ENCODE data around the gene FUT8.
"Not testable (repeated sequence)": the region's sequence is repeated elsewhere in the genome, so short reads cannot be mapped to it uniquely, and the experiment has no call there.

Gene FUT8

DNA sequence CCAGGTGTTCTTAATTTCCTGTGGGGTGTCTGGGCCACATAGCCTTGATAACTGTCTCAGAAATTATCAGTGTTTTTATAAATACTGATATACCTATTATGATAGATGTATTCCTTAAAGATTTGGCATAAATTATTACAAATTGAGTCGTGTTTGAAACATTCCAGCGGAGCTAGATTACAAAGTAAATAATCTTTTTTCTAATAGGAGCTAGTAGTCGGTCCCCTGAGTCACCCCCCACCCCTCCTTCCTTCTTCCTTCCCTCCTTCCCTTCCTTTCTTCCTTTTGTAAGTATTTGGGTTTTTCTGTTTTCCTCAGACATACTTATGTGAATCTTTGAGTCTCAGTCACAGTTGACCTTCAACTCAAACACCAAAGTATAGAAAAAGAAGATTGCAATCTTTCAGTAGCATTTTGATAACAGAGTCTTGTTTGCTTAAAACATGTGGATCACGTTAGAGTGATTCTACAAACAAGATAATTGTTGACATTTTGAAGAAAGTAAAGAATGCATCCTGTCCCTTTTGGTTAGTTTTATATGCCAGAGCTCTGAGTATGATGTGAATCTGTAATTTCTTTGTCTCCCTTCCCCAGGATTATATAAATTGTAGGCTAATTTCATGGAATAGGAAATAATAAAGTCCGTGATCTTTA, 264.0 kb downstream of the FUT8 start:
- H3K4me3 ChIP-seq (ENCODE audit: low read depth, low read length), result no peak overlapping the region
- no peak for DNase-seq (ENCODE audit: low read depth)
- TF ChIP-seq, protein P1, sequence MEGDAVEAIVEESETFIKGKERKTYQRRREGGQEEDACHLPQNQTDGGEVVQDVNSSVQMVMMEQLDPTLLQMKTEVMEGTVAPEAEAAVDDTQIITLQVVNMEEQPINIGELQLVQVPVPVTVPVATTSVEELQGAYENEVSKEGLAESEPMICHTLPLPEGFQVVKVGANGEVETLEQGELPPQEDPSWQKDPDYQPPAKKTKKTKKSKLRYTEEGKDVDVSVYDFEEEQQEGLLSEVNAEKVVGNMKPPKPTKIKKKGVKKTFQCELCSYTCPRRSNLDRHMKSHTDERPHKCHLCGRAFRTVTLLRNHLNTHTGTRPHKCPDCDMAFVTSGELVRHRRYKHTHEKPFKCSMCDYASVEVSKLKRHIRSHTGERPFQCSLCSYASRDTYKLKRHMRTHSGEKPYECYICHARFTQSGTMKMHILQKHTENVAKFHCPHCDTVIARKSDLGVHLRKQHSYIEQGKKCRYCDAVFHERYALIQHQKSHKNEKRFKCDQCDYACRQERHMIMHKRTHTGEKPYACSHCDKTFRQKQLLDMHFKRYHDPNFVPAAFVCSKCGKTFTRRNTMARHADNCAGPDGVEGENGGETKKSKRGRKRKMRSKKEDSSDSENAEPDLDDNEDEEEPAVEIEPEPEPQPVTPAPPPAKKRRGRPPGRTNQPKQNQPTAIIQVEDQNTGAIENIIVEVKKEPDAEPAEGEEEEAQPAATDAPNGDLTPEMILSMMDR (conservative IDR thresholded peaks at IDR 0.05; ENCODE audit: low read depth, low read length), result no peak

DNA sequence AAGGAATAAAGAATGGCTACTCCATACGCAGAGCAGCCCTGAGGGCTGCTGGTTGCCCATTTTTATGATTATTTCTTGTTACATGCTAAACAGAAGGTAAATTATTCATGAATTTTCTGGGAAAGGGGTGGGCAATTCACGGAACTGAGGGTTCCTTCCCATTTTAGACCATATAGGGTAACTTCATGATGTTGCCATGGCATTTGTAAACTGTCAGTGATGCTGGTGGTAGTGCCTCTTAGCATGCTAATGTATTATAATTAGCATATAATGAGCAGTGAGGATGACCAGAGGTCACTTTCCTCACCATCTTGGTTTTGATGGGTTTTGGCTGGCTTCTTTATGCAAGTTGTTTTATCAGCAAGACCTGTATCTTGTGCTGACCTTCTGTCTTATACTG, 273.0 kb downstream of the FUT8 start:
- no peak overlapping the region for H3K4me3 ChIP-seq (ENCODE audit: low read depth, low read length)
- no peak for DNase-seq (ENCODE audit: low read depth)
- TF ChIP-seq, protein P1 (conservative IDR thresholded peaks at IDR 0.05; ENCODE audit: low read depth, low read length), result no peak

DNA sequence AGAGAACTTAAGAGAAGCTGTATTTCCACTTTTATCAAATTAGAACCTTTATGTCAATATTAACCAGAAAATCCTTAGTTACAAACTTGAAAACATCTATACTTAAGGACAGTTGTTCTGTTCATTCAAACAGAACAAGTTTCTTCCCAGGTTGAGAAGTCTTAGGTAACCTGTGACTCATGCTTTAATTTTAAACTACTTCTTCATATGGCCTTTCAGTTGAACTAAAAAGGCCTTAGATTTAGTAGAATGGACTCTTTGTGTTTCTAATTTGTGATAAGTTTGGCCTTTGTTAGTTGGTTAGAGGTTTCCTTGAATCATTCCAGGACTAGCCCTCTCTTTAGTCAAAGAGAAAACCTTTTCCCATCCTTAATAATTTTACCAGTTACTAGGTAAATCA, 274.2 kb downstream of the FUT8 start:
- H3K4me3 ChIP-seq (ENCODE audit: low read depth, low read length), result no peak overlapping the region
- DNase-seq (ENCODE audit: low read depth), result no peak
- TF ChIP-seq, protein P1 (conservative IDR thresholded peaks at IDR 0.05; ENCODE audit: low read depth, low read length), result no peak

DNA sequence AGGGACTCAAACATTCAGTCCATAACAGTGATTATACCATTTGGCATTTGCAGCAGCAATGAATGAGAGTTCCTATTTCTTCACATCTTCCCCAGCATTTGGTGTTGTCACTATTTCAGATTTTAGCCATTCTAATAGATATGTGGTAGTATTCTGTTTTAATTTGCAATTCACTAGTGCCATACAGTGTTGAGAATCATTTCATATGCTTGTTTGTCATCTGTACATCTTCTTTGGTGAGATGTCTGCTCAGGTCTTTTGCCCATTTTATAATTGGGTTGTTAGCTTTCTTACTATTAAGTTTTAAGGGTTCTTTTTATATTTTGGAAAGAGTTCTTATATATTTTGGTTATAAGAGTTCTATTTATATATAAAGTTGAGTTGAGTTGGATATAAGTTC, 276.5 kb downstream of the FUT8 start:
- DNase-seq (ENCODE audit: low read depth), result no peak
- TF ChIP-seq, protein P1 (conservative IDR thresholded peaks at IDR 0.05; ENCODE audit: low read depth, low read length), result no peak
- H3K4me3 ChIP-seq (ENCODE audit: low read depth, low read length), result no peak overlapping the region

DNA sequence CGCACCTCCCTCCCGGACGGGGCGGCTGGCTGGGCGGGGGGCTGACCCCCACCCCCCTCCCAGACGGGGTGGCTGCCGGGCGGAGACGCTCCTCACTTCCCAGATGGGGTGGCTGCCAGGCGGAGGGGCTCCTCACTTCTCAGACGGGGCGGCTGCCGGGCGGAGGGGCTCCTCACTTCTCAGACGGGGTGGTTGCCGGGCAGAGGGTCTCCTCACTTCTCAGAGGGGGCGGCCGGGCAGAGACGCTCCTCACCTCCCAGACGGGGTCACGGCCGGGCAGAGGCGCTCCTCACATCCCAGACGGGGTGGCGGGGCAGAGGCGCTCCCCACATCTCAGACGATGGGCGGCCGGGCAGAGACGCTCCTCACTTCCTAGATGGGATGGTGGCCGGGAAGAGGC, 280.0 kb downstream of the FUT8 start:
- DNase-seq (ENCODE audit: low read depth); H3K4me3 ChIP-seq (ENCODE audit: low read depth, low read length): not testable (repeated sequence)

DNA sequence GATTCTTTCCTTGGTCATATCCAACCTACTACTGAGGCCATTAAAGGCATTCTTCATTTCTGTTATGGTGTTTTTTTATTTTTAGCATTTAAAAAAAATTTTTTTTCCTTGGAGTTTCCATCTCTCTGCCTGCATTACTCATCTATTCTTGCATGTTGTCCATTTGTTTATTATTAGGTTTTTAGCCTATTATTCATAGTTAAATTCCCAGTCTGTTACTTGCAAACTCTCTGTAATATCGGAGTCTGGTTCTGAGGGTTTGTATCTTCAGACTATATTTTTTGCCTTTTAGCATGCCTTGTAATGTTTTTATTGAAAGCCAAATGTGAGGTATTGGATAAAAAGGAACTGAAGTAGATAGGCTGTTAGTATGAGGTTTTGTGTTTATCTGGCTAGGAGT, 284.3 kb downstream of the FUT8 start:
- TF ChIP-seq, protein P1 (conservative IDR thresholded peaks at IDR 0.05; ENCODE audit: low read depth, low read length), result no peak
- DNase-seq (ENCODE audit: low read depth), result no peak
- no peak overlapping the region for H3K4me3 ChIP-seq (ENCODE audit: low read depth, low read length)

DNA sequence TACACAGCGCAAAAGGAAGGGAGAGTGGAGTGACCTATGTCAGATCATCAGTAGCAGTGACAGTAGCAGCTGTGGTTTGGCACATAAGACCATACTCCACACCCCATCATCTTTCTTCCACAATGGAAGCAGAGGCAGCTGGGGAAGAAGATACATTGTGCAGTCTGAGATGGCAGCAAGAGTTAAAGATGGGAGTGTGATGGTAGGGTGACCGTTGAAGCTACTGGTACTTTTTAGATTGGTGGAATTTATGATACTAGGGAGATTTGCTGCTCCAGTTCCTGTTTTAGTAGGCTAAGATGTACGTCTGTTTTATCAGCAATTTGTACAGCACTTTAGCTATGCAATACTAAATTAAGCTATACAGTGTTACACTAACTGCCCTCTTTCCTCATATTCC, 291.0 kb downstream of the FUT8 start:
- DNase-seq (ENCODE audit: low read depth), result no peak
- no peak overlapping the region for H3K4me3 ChIP-seq (ENCODE audit: low read depth, low read length)
- TF ChIP-seq, protein P1 (conservative IDR thresholded peaks at IDR 0.05; ENCODE audit: low read depth, low read length), result no peak

Data from choroid plexus epithelial cell (primary cell).